ENCODE results near the gene ATG7.

DNA sequence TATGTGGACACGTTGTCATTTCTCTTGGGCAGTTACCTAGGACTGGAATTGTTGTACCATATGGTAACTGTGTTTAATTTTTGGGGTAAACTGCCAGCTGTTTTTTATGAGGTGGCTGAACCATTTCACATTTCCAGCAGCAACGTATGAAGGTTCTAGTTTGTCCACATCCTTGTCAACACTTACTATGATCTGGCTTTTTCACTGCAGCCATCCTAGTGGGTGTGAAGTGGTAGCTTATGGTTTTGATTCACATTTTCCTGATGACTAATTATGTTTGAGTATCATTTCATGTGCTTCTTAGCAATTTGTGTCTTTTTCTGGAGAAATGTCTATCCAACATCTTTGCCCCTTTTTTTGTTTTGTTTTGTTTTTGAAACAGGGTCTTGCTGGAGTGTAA is 275.3 kb downstream of the ATG7 start:
- no peak for TF ChIP-seq PAX5 (IDR thresholded peaks at IDR 0.05; ENCODE audit: borderline replicate concordance, low read depth, low read length)
- no peak for TF ChIP-seq POLR2A (IDR thresholded peaks at IDR 0.05; ENCODE audit: low read depth, low read length)
- TF ChIP-seq, protein P1, sequence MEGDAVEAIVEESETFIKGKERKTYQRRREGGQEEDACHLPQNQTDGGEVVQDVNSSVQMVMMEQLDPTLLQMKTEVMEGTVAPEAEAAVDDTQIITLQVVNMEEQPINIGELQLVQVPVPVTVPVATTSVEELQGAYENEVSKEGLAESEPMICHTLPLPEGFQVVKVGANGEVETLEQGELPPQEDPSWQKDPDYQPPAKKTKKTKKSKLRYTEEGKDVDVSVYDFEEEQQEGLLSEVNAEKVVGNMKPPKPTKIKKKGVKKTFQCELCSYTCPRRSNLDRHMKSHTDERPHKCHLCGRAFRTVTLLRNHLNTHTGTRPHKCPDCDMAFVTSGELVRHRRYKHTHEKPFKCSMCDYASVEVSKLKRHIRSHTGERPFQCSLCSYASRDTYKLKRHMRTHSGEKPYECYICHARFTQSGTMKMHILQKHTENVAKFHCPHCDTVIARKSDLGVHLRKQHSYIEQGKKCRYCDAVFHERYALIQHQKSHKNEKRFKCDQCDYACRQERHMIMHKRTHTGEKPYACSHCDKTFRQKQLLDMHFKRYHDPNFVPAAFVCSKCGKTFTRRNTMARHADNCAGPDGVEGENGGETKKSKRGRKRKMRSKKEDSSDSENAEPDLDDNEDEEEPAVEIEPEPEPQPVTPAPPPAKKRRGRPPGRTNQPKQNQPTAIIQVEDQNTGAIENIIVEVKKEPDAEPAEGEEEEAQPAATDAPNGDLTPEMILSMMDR (IDR thresholded peaks at IDR 0.05 in 2 of 3, conservative IDR thresholded peaks at IDR 0.05 in 1 of 3; ENCODE audit: control insufficient read depth in 2 of 3, extremely low read depth in 1 of 3, insufficient read depth in 1 of 3, low read depth in 3 of 3, low read length in 3 of 3), result no peak
- no peak for TF ChIP-seq ZNF274 (IDR thresholded peaks at IDR 0.05; ENCODE audit: insufficient read depth, insufficient read length)
- TF ChIP-seq NRF1 (conservative IDR thresholded peaks at IDR 0.05; ENCODE audit: low read depth, low read length), result no peak
- TF ChIP-seq RFX5 (IDR thresholded peaks at IDR 0.05; ENCODE audit: low read depth, low read length), result no peak
- TF ChIP-seq SPI1 (IDR thresholded peaks at IDR 0.05; ENCODE audit: borderline replicate concordance, insufficient read depth, low read depth, low read length), result no peak
- no peak for TF ChIP-seq MXI1 (IDR thresholded peaks at IDR 0.05; ENCODE audit: low read depth, low read length)
